HG02870 (cell line): ENCODE results near the gene HIRA.

Source experiments
- ATAC-seq: cut with Tn5 transposase; IDR thresholded peaks from one replicate; pipeline ENCODE4 v1.9.1; 2021; ENCODE audit warnings: mild to moderate bottlenecking, moderate library complexity; ENCODE audit not compliant: unreplicated experiment

The HIRA gene

DNA sequence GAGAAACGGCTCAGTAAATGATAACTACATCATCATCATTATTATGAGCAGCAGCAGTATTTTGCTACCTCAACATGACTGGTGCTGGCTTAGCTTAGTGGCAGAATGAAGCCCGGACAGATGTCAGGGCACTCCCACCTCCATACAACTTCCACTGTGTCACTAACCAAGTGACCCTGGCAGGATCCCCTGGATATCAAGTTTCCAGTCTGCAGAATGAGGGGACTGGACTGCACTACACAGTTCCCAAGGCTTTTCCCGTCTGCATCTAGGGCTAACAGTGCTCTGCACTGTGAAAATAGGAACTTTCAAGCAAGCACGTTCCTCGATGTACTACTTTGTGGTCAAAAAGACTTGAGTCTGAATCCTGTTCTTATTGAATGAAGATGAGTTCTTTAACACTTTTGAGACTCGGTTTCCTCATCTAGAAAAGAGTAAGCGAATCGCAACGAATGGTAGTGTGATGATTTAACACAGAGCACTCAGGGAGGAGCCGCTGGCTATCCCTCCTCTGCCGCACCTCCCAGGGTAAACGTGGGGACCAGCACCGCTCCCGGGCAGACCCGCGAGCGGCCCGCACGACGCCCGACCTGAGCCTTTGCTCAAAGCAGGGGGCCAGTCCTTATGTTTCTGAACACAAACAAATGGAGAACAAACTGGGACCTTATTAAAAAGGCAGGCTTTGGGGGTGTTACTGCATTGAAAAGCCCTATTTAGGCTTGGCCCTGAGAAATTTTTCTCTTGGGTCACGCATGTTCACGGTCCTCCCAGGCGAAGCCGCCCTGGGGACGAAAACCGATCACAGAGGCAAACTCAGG lies 140.9 kb downstream of the HIRA start:
- no peak for ATAC-seq

- no peak for ATAC-seq
Measured at GRCh38 chr22:19289475-19290161, 141.9 kb downstream of the HIRA start.

GRCh38 chr22:19287889-19288288 lies 143.6 kb downstream of the HIRA start:
- no peak for ATAC-seq

- no peak for ATAC-seq
Measured at GRCh38 chr22:19287076-19287707, 144.3 kb downstream of the HIRA start.

DNA sequence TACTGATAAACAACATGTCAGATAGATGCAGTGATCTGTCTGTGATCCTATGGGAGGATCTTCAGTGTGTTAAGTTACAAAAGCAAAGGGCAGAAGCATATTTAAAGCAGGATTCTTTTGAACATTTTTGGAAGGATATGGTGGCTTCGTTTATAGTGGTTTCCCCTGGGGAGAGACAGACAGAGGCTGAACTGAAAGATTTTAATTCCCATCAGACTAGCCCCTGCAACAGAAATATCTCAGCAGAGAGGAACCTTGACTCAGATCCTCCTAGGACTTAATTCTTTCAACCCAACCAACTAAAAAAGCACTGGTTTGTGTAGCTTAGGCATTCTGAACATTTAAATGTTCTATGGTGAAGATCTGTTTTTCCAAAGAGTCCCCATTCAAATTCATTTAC lies 145.7 kb downstream of the HIRA start:
- ATAC-seq: no peak
